Vagina (tissue), 2 donors: ENCODE data around the gene SEMA4D. TPM values are rescaled to one million over a fixed set of nuclear protein-coding genes. Genes with fewer than 3 reads are reported as not detected.

Experiments used
- DNase-seq, 2 donors: peaks; one replicate each; pipeline ENCODE4 v3.0.0-alpha.2; 2017; ENCODE audit errors: extremely low spot score in 2 of 2
- H3K27ac ChIP-seq: fragments of 200-600 bp; sonication (generic); one replicate; pipeline ENCODE4 v1.5.1; 2019
- H3K27me3 ChIP-seq: fragments of 200-600 bp; sonication (generic); one replicate; pipeline ENCODE4 v1.5.1; 2019
- H3K36me3 ChIP-seq, 2 donors: fragments of 200-600 bp; sonication (generic); one replicate each; pipeline ENCODE4 v1.5.1; 2017 to 2019
- H3K4me1 ChIP-seq: fragments of 200-600 bp; sonication (generic); one replicate; pipeline ENCODE4 v1.5.1; 2019
- H3K4me3 ChIP-seq, 2 donors: fragments of 200-600 bp; sonication (generic); 1 replicate in 1 of 2; 2 replicates in 1 of 2; pipeline ENCODE4 v1.5.1; 2016 to 2019
- H3K9me3 ChIP-seq: fragments of 200-600 bp; sonication (generic); one replicate; pipeline ENCODE4 v1.5.1; 2019
- CTCF ChIP-seq, 3 experiments: fragments of 450-650 bp in 2 of 3; fragments of 200-600 bp in 1 of 3; sonication (generic) in 1 of 3; IDR thresholded peaks; one replicate each; pipeline ENCODE4 v1.5.1; 2017 to 2019; ENCODE audit warnings: antibody characterized with exemption in 3 of 3, mild to moderate bottlenecking in 2 of 3, moderate library complexity in 2 of 3
- POLR2A ChIP-seq, 2 donors: fragments of 450-650 bp; IDR thresholded peaks; one replicate each; pipeline ENCODE4 v1.6.1; 2017; ENCODE audit warnings: antibody characterized with exemption in 2 of 2, mild to moderate bottlenecking in 2 of 2, moderate library complexity in 2 of 2
- POLR2AphosphoS5 ChIP-seq, 2 donors: sonication (generic); formaldehyde crosslinking; IDR thresholded peaks; one replicate each; pipeline ENCODE4 v1.9.0; 2017; ENCODE audit warnings: antibody characterized with exemption in 2 of 2, mild to moderate bottlenecking in 2 of 2, low read depth in 1 of 2; ENCODE audit not compliant: insufficient read depth in 1 of 2
- intact Hi-C: fragments of 100-400 bp; cut with DNase I; formaldehyde crosslinking; loops from one replicate; pipeline ENCODE4 v1.15.1; 2023
- total RNA-seq: library from RNA; depleted of rRNA; stranded (reverse); fragments of >200 nt; gene quantifications from one replicate; pipeline ENCODE4 v1.2.3, GENCODE V29; 2016

SEMA4D gene
- total RNA-seq, 1 donor from 2014 or later: 39.3 TPM

DNA sequence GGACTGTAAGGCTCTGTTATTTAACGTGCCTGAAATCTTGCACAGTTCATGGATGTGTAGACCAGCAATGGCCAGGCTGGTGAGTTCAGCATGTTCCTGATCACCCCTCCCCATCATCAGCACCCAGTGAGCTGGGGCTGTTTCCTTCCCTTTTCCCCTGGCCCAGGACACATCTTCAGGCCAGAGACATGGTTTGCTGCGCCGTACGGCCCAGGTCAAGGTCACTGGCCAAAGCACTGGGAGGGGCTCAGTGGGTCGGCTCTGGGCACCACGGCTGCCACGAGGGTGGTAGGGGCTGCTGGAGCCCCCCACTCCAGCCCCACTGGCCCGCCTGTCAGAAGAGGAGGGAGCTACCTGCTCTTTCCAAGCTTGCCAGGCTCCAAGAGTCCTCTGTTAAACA lies 55.9 kb downstream of the SEMA4D start:
- TF ChIP-seq POLR2AphosphoS5 (IDR thresholded peaks at IDR 0.05; ENCODE audit: insufficient read depth in 1 of 2, low read depth in 1 of 2) (no peak), POLR2A (IDR thresholded peaks at IDR 0.05) (no peak), CTCF (IDR thresholded peaks at IDR 0.05) (no peak)
- Histone ChIP-seq H3K4me3 (peak overlapping the region in 1 of 2 donors; percentile 12), H3K36me3 (no peaks in the 10 kb centered on the region), H3K9me3 (no peaks in the 10 kb centered on the region), H3K4me1 (peaks cover 47% of the 10 kb centered on the region), H3K27me3 (no peaks in the 10 kb centered on the region), H3K27ac (no peak overlapping the region)
- intact Hi-C loops: no loop called here
- DNase-seq: no peak

GRCh38 chr9:89441655-89441970 lies 56.3 kb downstream of the SEMA4D start:
- Histone ChIP-seq H3K4me3 (no peak overlapping the region), H3K4me1 (peaks cover 50% of the 10 kb centered on the region), H3K27me3 (no peaks in the 10 kb centered on the region), H3K36me3 (no peaks in the 10 kb centered on the region), H3K9me3 (no peaks in the 10 kb centered on the region), H3K27ac (peak overlapping the region; percentile 42)
- no peak for DNase-seq
- intact Hi-C loops: no loop called here
- no peak for TF ChIP-seq CTCF (IDR thresholded peaks at IDR 0.05)
- TF ChIP-seq POLR2A (IDR thresholded peaks at IDR 0.05): no peak
- TF ChIP-seq POLR2AphosphoS5 (IDR thresholded peaks at IDR 0.05; ENCODE audit: insufficient read depth in 1 of 2, low read depth in 1 of 2): no peak

GRCh38 chr9:89440951-89441654 lies 56.8 kb downstream of the SEMA4D start:
- no peak for TF ChIP-seq POLR2AphosphoS5 (IDR thresholded peaks at IDR 0.05; ENCODE audit: insufficient read depth in 1 of 2, low read depth in 1 of 2)
- TF ChIP-seq CTCF (IDR thresholded peaks at IDR 0.05): no peak
- TF ChIP-seq POLR2A (IDR thresholded peaks at IDR 0.05): no peak
- no peaks in the 10 kb centered on the region for H3K36me3 ChIP-seq
- H3K4me1 ChIP-seq: peaks cover 56% of the 10 kb centered on the region
- peak overlapping the region; percentile 42 for H3K27ac ChIP-seq
- H3K27me3 ChIP-seq: no peaks in the 10 kb centered on the region
- no peak overlapping the region for H3K4me3 ChIP-seq
- intact Hi-C loops: no loop called here
- DNase-seq: no peak
- no peaks in the 10 kb centered on the region for H3K9me3 ChIP-seq

- Histone ChIP-seq H3K36me3 (no peaks in the 10 kb centered on the region), H3K27me3 (no peaks in the 10 kb centered on the region), H3K9me3 (no peaks in the 10 kb centered on the region), H3K27ac (peak overlapping the region; percentile 57), H3K4me3 (peak overlapping the region in 1 of 2 donors; percentile 13), H3K4me1 (peaks cover 61% of the 10 kb centered on the region)
- intact Hi-C loops: no loop called here
- DNase-seq: no peak
- TF ChIP-seq CTCF (IDR thresholded peaks at IDR 0.05): no peak
- peak; percentile 24 to 52 for TF ChIP-seq POLR2AphosphoS5 (IDR thresholded peaks at IDR 0.05; ENCODE audit: insufficient read depth in 1 of 2, low read depth in 1 of 2)
Observed at GRCh38 chr9:89440548-89440947, 57.4 kb downstream of the SEMA4D start.

- no peak for DNase-seq
Observed at GRCh38 chr9:89440046-89440445, 57.9 kb downstream of the SEMA4D start.

More at GRCh38 chr9:89440046-89440445, 57.9 kb downstream of the SEMA4D start:
- H3K4me1 ChIP-seq: peaks cover 66% of the 10 kb centered on the region
- H3K9me3 ChIP-seq: no peaks in the 10 kb centered on the region
- H3K4me3 ChIP-seq: peak overlapping the region in 1 of 2 donors; percentile 13
- intact Hi-C loops: no loop called here
- H3K27ac ChIP-seq: peak overlapping the region; percentile 57
- no peaks in the 10 kb centered on the region for H3K27me3 ChIP-seq
- H3K36me3 ChIP-seq: no peaks in the 10 kb centered on the region
- TF ChIP-seq CTCF (IDR thresholded peaks at IDR 0.05) (no peak), POLR2AphosphoS5 (IDR thresholded peaks at IDR 0.05; ENCODE audit: insufficient read depth in 1 of 2, low read depth in 1 of 2) (no peak), POLR2A (IDR thresholded peaks at IDR 0.05) (no peak)
